Endothelial cell (in vitro differentiated cells): ENCODE data around the gene CCDC3. TPM values are rescaled to one million over a fixed set of nuclear protein-coding genes. Genes with fewer than 3 reads are reported as not detected.
"Not testable (repeated sequence)": the region's sequence is repeated elsewhere in the genome, so short reads cannot be mapped to it uniquely, and the experiment has no call there.

ENCODE experiments used
- DNase-seq: peaks from one replicate; pipeline ENCODE4 v3.0.0; 2021; ENCODE audit warnings: low spot score
- H3K27ac Mint-ChIP-seq: one replicate; pipeline ENCODE4 v1.8.0; 2021; ENCODE audit warnings: mixed read lengths, inconsistent platforms; ENCODE audit not compliant: unreplicated experiment
- H3K27me3 Mint-ChIP-seq: one replicate; pipeline ENCODE4 v1.8.0; 2021; ENCODE audit warnings: mild to moderate bottlenecking, moderate library complexity, mixed read lengths, inconsistent platforms; ENCODE audit not compliant: unreplicated experiment
- H3K36me3 Mint-ChIP-seq: one replicate; pipeline ENCODE4 v1.8.0; 2021; ENCODE audit warnings: mild to moderate bottlenecking, low read depth, mixed read lengths, inconsistent platforms; ENCODE audit not compliant: unreplicated experiment
- H3K4me1 Mint-ChIP-seq: one replicate; pipeline ENCODE4 v1.8.0; 2021; ENCODE audit warnings: mild to moderate bottlenecking, mixed read lengths, inconsistent platforms; ENCODE audit not compliant: unreplicated experiment
- H3K4me3 Mint-ChIP-seq: one replicate; pipeline ENCODE4 v1.8.0; 2021; ENCODE audit warnings: mild to moderate bottlenecking, mixed read lengths, inconsistent platforms; ENCODE audit not compliant: unreplicated experiment
- H3K9me3 Mint-ChIP-seq: one replicate; pipeline ENCODE4 v1.8.0; 2021; ENCODE audit warnings: mixed read lengths, inconsistent platforms; ENCODE audit not compliant: unreplicated experiment
- total RNA-seq: library from RNA; stranded (reverse); fragmentation: NEBNext Ultra II Directional; extraction: Animal tissue kit (Norgen Biotek cat#: 25700); gene quantifications from one replicate; pipeline ENCODE4 v1.2.1, GENCODE V29; 2021; ENCODE audit not compliant: unreplicated experiment
- TF ChIP-seq, protein P1 (sequence below): fragments of 200-600 bp; sonication (generic); IDR thresholded peaks from one replicate; pipeline ENCODE4 v1.5.0; 2021; ENCODE audit warnings: antibody characterized with exemption; ENCODE audit not compliant: unreplicated experiment

The CCDC3 gene
- total RNA-seq, 1 donor from 2014 or later: 26.1 TPM

DNA sequence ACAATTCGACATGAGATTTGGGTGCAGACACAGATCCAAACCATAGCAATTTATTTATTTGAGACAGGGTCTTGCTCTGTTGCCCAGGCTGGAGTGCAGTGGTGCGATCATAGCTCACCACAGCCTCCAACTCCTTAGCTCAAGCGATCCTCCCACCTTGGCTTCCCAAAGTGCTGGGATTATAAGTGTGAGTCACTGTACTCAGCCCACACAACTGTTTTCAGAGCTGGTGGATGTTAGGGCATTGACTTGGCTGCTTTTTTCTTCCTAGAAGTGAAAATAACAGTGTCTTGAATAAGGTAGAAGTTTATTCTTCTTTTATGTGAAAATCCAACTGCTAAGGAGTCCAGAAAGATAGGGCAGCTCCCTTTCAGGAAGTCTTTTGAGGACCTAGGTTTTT, 132.1 kb downstream of the CCDC3 start:
- no peak overlapping the region for H3K27ac Mint-ChIP-seq
- TF ChIP-seq, protein P1, sequence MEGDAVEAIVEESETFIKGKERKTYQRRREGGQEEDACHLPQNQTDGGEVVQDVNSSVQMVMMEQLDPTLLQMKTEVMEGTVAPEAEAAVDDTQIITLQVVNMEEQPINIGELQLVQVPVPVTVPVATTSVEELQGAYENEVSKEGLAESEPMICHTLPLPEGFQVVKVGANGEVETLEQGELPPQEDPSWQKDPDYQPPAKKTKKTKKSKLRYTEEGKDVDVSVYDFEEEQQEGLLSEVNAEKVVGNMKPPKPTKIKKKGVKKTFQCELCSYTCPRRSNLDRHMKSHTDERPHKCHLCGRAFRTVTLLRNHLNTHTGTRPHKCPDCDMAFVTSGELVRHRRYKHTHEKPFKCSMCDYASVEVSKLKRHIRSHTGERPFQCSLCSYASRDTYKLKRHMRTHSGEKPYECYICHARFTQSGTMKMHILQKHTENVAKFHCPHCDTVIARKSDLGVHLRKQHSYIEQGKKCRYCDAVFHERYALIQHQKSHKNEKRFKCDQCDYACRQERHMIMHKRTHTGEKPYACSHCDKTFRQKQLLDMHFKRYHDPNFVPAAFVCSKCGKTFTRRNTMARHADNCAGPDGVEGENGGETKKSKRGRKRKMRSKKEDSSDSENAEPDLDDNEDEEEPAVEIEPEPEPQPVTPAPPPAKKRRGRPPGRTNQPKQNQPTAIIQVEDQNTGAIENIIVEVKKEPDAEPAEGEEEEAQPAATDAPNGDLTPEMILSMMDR: no peak
- H3K4me3 Mint-ChIP-seq: no peak overlapping the region
- H3K27me3 Mint-ChIP-seq: peaks cover 2% of the 10 kb centered on the region
- H3K4me1 Mint-ChIP-seq: peaks cover 5% of the 10 kb centered on the region
- H3K36me3 Mint-ChIP-seq: no peaks in the 10 kb centered on the region
- H3K9me3 Mint-ChIP-seq: no peaks in the 10 kb centered on the region
- DNase-seq: no peak

DNA sequence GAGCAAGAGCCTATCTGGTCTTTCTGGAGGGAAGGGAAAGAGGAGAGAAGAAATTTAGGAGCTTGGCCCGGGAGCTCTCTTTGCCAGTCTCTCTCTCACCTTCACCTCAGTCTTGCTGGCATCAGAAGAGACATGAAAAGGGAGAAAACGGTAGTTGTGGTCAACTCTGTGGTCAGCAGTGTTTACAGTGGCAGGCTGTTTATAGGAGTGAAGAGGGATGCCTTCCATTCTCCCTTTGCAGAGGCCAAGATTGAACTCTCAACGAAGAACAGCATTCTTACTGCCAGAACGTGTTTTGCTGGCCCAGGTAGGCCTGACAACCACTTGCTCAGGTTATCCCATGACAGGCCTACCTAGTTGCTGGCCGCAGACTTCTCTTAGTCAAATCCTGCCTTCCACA, 133.3 kb downstream of the CCDC3 start:
- Mint-ChIP-seq H3K4me1 (peaks cover 5% of the 10 kb centered on the region), H3K4me3 (no peak overlapping the region), H3K36me3 (no peaks in the 10 kb centered on the region), H3K27me3 (peaks cover 2% of the 10 kb centered on the region), H3K27ac (no peak overlapping the region), H3K9me3 (no peaks in the 10 kb centered on the region)
- TF ChIP-seq, protein P1: no peak
- DNase-seq: no peak

DNA sequence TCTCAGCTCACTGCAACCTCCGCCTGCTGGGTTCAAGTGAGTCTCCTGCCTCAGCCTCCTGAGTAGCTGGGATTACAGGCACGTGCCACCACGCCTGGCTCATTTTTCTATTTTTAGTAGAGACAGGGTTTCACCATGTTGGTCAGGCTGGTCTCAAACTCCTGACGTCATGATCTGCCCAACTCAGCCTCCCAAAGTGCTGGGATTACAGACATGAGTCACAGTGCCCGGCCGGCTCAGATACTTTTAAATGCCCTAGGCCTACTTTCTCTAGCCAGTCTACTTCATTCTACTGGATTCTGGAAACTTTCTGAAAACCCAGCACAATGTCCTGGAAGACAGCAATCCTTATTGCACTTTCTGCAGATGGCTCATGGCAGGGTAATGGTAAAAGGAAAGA, 136.0 kb downstream of the CCDC3 start:
- not testable (repeated sequence) for H3K4me3 Mint-ChIP-seq, H3K27ac Mint-ChIP-seq, H3K4me1 Mint-ChIP-seq, DNase-seq, H3K27me3 Mint-ChIP-seq, H3K36me3 Mint-ChIP-seq, H3K9me3 Mint-ChIP-seq

DNA sequence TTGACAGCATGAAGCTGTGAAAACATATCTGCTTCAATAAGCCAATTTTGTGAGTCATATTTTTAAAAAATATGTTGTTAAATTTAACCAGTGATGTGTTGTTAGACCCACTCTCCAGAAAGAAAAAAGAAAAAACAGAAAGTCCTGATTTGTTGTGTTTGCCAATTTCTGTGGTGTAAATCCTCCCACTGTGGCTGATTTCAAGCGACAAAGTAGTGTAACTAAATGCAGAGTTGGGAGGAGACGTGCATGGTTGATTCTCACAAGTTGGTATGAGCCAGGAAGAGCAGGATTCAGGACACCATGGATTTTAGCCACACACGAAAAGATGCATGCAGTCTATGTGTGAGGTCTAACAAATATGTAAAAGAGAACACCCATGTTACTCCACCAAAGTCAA, 139.1 kb downstream of the CCDC3 start:
- TF ChIP-seq, protein P1: no peak
- no peak overlapping the region for H3K27ac Mint-ChIP-seq
- no peak overlapping the region for H3K4me3 Mint-ChIP-seq
- no peaks in the 10 kb centered on the region for H3K27me3 Mint-ChIP-seq
- no peaks in the 10 kb centered on the region for H3K4me1 Mint-ChIP-seq
- no peaks in the 10 kb centered on the region for H3K36me3 Mint-ChIP-seq
- no peaks in the 10 kb centered on the region for H3K9me3 Mint-ChIP-seq
- DNase-seq: no peak

DNA sequence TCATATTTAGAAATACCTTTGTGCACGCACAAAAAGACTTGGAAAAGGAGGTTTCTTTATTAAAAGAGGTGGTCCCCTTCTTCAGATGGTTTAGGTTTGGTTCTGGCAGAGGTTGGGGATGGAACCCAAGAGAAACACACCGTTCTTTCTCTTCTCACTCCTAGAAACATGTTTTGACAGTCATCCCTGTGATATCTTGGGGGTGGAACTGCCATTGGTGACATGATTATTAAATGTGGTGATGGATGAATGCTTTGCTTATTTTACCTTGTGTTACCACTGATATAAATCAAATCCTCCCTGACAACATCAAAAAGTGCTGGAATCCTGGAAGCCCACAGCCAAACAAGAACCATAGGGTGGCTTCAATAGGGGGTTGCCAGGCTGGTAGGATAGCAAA, 146.5 kb downstream of the CCDC3 start:
- H3K9me3 Mint-ChIP-seq: no peaks in the 10 kb centered on the region
- peaks cover 3% of the 10 kb centered on the region for H3K27me3 Mint-ChIP-seq
- no peaks in the 10 kb centered on the region for H3K4me1 Mint-ChIP-seq
- TF ChIP-seq, protein P1: no peak
- no peak for DNase-seq
- no peak overlapping the region for H3K27ac Mint-ChIP-seq
- no peak overlapping the region for H3K4me3 Mint-ChIP-seq
- H3K36me3 Mint-ChIP-seq: no peaks in the 10 kb centered on the region

DNA sequence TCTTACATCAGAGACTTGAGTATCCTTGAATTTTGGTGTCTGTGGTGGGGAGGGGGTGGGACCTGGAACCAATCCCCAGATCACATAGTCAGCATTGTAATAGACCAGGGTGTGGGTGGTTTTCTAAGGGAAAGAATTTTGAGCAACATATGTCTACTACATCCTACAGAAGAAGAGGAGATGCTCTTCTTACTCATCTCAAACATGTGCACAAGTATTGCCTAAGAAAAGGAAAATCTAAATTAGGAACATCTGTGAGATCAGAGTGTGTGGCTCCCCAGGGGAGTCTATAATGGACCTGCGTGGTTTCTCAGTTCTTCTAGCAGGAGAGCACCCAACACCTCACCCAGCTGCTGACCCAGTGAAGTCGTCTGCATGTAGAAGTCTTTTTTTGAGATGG, 148.8 kb downstream of the CCDC3 start:
- TF ChIP-seq, protein P1: no peak
- Mint-ChIP-seq H3K9me3 (no peaks in the 10 kb centered on the region), H3K4me1 (no peaks in the 10 kb centered on the region), H3K27ac (no peak overlapping the region), H3K27me3 (peaks cover 3% of the 10 kb centered on the region), H3K36me3 (no peaks in the 10 kb centered on the region), H3K4me3 (no peak overlapping the region)
- no peak for DNase-seq
